ENCODE results near the gene ZSCAN22. TPM values are rescaled to one million over a fixed set of nuclear protein-coding genes. Genes with fewer than 3 reads are reported as not detected.
A peak's percentile ranks its signal among the peaks of the same experiment; 100 is the strongest.

Gene ZSCAN22
- total and polyA plus RNA-seq, 2 experiments from 2014 or later: 0.86 to 2.9 TPM

DNA sequence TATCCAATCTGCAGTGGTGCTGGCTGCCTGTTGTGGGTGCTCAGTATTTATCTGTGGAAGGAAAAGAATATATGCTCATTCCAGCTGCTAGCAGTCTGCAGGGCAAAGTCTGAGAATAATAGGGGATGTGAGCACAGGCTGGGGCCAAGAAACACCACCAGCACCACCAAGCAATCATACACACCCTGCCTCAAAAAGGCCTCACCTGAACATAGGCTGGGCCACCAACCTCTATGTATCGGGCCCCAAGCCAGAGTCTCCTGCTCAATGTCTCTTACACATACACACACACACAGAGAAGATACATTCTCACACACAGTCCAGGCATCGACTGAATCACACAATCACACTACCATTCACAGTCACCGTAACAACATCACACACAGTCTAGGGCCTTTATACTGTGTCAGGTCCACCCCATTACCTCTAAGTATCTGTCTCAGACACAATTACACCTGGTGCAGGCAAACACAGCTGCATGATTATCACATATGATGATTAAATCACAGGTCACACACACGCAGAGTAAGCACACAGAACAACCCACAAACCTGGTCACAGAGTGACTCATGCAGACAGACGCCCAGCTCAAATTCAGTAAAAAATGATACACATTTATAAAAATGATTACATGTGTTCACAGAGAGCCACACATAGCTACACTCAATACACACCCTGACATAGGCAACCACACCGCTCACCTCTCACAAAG lies 1.3 kb upstream of the ZSCAN22 start:
- no peaks in the 10 kb centered on the region for H3K9me3 Mint-ChIP-seq
- H3K79me2 ChIP-seq (replicated peaks; ENCODE audit: insufficient read depth): peaks cover 12% of the 10 kb centered on the region
- H3K36me3 ChIP-seq (ENCODE audit: insufficient read depth): no peaks in the 10 kb centered on the region
- no peak overlapping the region for H3K4me3 Mint-ChIP-seq
- no peak overlapping the region for H3K27ac Mint-ChIP-seq
- H3K4me3 ChIP-seq: peak overlapping the region; percentile 94
- H3K27me3 Mint-ChIP-seq (ENCODE audit: insufficient read depth, low read depth, poor library complexity): no peaks in the 10 kb centered on the region
- H2AFZ ChIP-seq: no peak overlapping the region
- H4K20me1 ChIP-seq (replicated peaks; ENCODE audit: insufficient read depth): peaks cover 7% of the 10 kb centered on the region; the same call in 1 of the 2 replicates
- H3F3A ChIP-seq (replicated peaks; ENCODE audit: low read depth): 0 out of 2 replicates have a peak, but pooled peaks cover 9% of the 10 kb centered on the region
- peaks cover 10% of the 10 kb centered on the region; the same call in 1 of the 2 replicates for H3K4me1 ChIP-seq (ENCODE audit: insufficient read depth)
- H3K27me3 ChIP-seq (ENCODE audit: insufficient read depth): no peaks in the 10 kb centered on the region
- DNase-seq (ENCODE audit: low spot score): no peak
- TF ChIP-seq, protein P1, sequence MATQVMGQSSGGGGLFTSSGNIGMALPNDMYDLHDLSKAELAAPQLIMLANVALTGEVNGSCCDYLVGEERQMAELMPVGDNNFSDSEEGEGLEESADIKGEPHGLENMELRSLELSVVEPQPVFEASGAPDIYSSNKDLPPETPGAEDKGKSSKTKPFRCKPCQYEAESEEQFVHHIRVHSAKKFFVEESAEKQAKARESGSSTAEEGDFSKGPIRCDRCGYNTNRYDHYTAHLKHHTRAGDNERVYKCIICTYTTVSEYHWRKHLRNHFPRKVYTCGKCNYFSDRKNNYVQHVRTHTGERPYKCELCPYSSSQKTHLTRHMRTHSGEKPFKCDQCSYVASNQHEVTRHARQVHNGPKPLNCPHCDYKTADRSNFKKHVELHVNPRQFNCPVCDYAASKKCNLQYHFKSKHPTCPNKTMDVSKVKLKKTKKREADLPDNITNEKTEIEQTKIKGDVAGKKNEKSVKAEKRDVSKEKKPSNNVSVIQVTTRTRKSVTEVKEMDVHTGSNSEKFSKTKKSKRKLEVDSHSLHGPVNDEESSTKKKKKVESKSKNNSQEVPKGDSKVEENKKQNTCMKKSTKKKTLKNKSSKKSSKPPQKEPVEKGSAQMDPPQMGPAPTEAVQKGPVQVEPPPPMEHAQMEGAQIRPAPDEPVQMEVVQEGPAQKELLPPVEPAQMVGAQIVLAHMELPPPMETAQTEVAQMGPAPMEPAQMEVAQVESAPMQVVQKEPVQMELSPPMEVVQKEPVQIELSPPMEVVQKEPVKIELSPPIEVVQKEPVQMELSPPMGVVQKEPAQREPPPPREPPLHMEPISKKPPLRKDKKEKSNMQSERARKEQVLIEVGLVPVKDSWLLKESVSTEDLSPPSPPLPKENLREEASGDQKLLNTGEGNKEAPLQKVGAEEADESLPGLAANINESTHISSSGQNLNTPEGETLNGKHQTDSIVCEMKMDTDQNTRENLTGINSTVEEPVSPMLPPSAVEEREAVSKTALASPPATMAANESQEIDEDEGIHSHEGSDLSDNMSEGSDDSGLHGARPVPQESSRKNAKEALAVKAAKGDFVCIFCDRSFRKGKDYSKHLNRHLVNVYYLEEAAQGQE (IDR thresholded peaks at IDR 0.05; ENCODE audit: unreplicated experiment): no peak
- TF ChIP-seq ZNF114 (CRISPR knock-in tag; IDR thresholded peaks at IDR 0.05): no peak
- TF ChIP-seq POLR2AphosphoS5 (IDR thresholded peaks at IDR 0.05; ENCODE audit: low read depth): no peak
- TF ChIP-seq CREB1 (CRISPR knock-in tag; IDR thresholded peaks at IDR 0.05; ENCODE audit: low read depth): no peak
- no peak for TF ChIP-seq JUNB (IDR thresholded peaks at IDR 0.05; ENCODE audit: unreplicated experiment)
- TF ChIP-seq STAT1 (IDR thresholded peaks at IDR 0.05; ENCODE audit: unreplicated experiment): no peak
- TF ChIP-seq, protein P2, sequence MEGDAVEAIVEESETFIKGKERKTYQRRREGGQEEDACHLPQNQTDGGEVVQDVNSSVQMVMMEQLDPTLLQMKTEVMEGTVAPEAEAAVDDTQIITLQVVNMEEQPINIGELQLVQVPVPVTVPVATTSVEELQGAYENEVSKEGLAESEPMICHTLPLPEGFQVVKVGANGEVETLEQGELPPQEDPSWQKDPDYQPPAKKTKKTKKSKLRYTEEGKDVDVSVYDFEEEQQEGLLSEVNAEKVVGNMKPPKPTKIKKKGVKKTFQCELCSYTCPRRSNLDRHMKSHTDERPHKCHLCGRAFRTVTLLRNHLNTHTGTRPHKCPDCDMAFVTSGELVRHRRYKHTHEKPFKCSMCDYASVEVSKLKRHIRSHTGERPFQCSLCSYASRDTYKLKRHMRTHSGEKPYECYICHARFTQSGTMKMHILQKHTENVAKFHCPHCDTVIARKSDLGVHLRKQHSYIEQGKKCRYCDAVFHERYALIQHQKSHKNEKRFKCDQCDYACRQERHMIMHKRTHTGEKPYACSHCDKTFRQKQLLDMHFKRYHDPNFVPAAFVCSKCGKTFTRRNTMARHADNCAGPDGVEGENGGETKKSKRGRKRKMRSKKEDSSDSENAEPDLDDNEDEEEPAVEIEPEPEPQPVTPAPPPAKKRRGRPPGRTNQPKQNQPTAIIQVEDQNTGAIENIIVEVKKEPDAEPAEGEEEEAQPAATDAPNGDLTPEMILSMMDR (conservative IDR thresholded peaks at IDR 0.05; ENCODE audit: low read depth in 2 of 2): no peak
- no peak for TF ChIP-seq ZNF462 (CRISPR knock-in tag; IDR thresholded peaks at IDR 0.05)
- TF ChIP-seq EZH2phosphoT487 (IDR thresholded peaks at IDR 0.05; ENCODE audit: unreplicated experiment): no peak
- no peak for TF ChIP-seq ZNF331 (CRISPR knock-in tag; IDR thresholded peaks at IDR 0.05; ENCODE audit: low read depth)
- no peak for TF ChIP-seq NANOG (IDR thresholded peaks at IDR 0.05; ENCODE audit: borderline replicate concordance)
- no peak for TF ChIP-seq ETS1 (IDR thresholded peaks at IDR 0.05)
- TF ChIP-seq EZH2 (IDR thresholded peaks at IDR 0.05; ENCODE audit: low read depth, unreplicated experiment): no peak
- peaks cover 2% of the 10 kb centered on the region; the same call in 1 of the 3 replicates for H3K4me1 Mint-ChIP-seq
- peak overlapping the region; percentile 93 for H3K4me2 ChIP-seq
- no peak overlapping the region for H3K27ac ChIP-seq (ENCODE audit: low read depth)
- H3K36me3 Mint-ChIP-seq (ENCODE audit: low read depth): no peaks in the 10 kb centered on the region
- H3K9me2 ChIP-seq (ENCODE audit: insufficient read depth): no peaks in the 10 kb centered on the region
- ATAC-seq: no peak

All from GM23338 (cell line).